Ascending aorta (tissue), 2 donors: ENCODE measurements around the gene KIT. TPM values are rescaled to one million over a fixed set of nuclear protein-coding genes. Genes with fewer than 3 reads are reported as not detected.

Experiments
- DNase-seq, 2 donors: peaks; one replicate each; pipeline ENCODE4 v3.0.0-alpha.2; 2019; ENCODE audit warnings: low spot score in 2 of 2
- H3K27ac ChIP-seq, 2 donors: fragments of 200-600 bp; sonication (generic); one replicate each; pipeline ENCODE4 v1.5.1; 2016 to 2017; ENCODE audit warnings: mild to moderate bottlenecking in 1 of 2
- H3K27me3 ChIP-seq: fragments of 200-600 bp; sonication (generic); one replicate; pipeline ENCODE4 v1.5.1; 2017
- H3K36me3 ChIP-seq, 2 donors: fragments of 200-600 bp; sonication (generic); one replicate each; pipeline ENCODE4 v1.5.1; 2016
- H3K4me1 ChIP-seq, 2 donors: fragments of 200-600 bp; sonication (generic); one replicate each; pipeline ENCODE4 v1.5.1; 2016 to 2017; ENCODE audit warnings: mild to moderate bottlenecking in 1 of 2
- H3K4me3 ChIP-seq, 2 donors: fragments of 200-600 bp; sonication (generic); one replicate each; pipeline ENCODE4 v1.5.1; 2016 to 2017; ENCODE audit warnings: mild to moderate bottlenecking in 1 of 2
- H3K9me3 ChIP-seq, 2 donors: fragments of 200-600 bp; sonication (generic); one replicate each; pipeline ENCODE4 v1.5.1; 2016
- intact Hi-C: fragments of 100-400 bp; cut with DNase I; formaldehyde crosslinking; loops from one replicate; pipeline ENCODE4 v1.15.1; 2023
- total RNA-seq: library from RNA; depleted of rRNA; stranded (reverse); fragments of >200 nt; gene quantifications from one replicate; pipeline ENCODE4 v1.1.0, GENCODE V29; 2016
- TF ChIP-seq, protein P1 (sequence below), 3 experiments: fragments of 200-600 bp in 2 of 3; fragments of 450-650 bp in 1 of 3; sonication (generic) in 2 of 3; IDR thresholded peaks; one replicate each; pipeline ENCODE4 v1.5.1; 2016 to 2019; ENCODE audit warnings: antibody characterized with exemption in 3 of 3, mild to moderate bottlenecking in 1 of 3, moderate library complexity in 1 of 3

The KIT gene
- total RNA-seq, 1 donor from 2014 or later: not detected

DNA sequence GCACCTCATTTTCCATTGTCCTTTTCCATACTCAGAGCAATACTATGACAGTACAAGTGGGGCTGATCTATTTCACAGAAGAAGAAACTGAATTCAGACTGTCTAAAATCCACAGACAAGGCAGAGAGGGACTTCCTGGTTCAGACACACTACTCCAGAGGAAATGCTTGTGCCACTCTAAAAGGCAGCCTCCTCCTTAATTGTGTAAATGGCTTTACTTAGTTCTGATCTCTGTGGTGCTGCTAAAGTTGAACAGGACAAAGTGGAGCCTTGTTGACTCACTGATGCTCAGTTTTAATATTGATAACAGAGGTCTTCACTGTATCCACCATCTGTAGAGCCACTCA lies 122.4 kb downstream of the KIT start:
- no peaks in the 10 kb centered on the region for H3K9me3 ChIP-seq
- TF ChIP-seq, protein P1, sequence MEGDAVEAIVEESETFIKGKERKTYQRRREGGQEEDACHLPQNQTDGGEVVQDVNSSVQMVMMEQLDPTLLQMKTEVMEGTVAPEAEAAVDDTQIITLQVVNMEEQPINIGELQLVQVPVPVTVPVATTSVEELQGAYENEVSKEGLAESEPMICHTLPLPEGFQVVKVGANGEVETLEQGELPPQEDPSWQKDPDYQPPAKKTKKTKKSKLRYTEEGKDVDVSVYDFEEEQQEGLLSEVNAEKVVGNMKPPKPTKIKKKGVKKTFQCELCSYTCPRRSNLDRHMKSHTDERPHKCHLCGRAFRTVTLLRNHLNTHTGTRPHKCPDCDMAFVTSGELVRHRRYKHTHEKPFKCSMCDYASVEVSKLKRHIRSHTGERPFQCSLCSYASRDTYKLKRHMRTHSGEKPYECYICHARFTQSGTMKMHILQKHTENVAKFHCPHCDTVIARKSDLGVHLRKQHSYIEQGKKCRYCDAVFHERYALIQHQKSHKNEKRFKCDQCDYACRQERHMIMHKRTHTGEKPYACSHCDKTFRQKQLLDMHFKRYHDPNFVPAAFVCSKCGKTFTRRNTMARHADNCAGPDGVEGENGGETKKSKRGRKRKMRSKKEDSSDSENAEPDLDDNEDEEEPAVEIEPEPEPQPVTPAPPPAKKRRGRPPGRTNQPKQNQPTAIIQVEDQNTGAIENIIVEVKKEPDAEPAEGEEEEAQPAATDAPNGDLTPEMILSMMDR (IDR thresholded peaks at IDR 0.05): no peak
- intact Hi-C loops: loop anchor here (5.0 to 10.0 kb wide), 4 partner anchors 495 to 1595 kb away; partner anchors contain the start of genes CLOCK and SRD5A3
- peak overlapping the region; percentile 44 to 63 for H3K27ac ChIP-seq
- peaks cover 0 to 26% of the 10 kb centered on the region in 2 donors for H3K4me1 ChIP-seq
- no peak overlapping the region for H3K4me3 ChIP-seq
- DNase-seq: no peak
- no peaks in the 10 kb centered on the region for H3K27me3 ChIP-seq
- no peaks in the 10 kb centered on the region for H3K36me3 ChIP-seq

DNA sequence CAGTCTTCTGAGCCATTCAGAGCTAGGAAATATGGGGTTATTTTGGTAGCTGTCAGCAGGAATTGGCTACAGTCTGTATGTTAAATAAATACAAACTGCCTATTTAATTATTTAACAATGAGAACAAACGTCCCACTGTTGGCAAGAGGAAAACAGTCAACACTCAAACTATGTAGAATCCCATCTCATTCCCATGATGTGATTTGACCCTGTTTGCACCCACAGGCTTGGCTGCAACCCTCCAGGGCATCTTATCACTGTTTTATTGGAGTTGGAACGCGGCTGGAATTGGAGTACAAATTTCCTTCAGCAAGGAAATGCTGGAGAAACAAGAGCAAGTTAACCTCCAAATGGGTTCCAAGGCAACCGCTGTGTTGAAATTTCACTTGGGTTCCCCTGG lies 124.0 kb downstream of the KIT start:
- peak in 1 of 2 donors; percentile 77 for DNase-seq
- TF ChIP-seq, protein P1 (IDR thresholded peaks at IDR 0.05): no peak
- Histone ChIP-seq H3K27me3 (no peaks in the 10 kb centered on the region), H3K36me3 (no peaks in the 10 kb centered on the region), H3K4me1 (peaks cover 0 to 26% of the 10 kb centered on the region in 2 donors), H3K9me3 (no peaks in the 10 kb centered on the region), H3K4me3 (no peak overlapping the region), H3K27ac (peak overlapping the region; percentile 77 to 83)
- intact Hi-C loops: loop anchor here (5.0 to 10.0 kb wide), 4 partner anchors 497 to 1597 kb away; partner anchors contain the start of genes CLOCK and SRD5A3

DNA sequence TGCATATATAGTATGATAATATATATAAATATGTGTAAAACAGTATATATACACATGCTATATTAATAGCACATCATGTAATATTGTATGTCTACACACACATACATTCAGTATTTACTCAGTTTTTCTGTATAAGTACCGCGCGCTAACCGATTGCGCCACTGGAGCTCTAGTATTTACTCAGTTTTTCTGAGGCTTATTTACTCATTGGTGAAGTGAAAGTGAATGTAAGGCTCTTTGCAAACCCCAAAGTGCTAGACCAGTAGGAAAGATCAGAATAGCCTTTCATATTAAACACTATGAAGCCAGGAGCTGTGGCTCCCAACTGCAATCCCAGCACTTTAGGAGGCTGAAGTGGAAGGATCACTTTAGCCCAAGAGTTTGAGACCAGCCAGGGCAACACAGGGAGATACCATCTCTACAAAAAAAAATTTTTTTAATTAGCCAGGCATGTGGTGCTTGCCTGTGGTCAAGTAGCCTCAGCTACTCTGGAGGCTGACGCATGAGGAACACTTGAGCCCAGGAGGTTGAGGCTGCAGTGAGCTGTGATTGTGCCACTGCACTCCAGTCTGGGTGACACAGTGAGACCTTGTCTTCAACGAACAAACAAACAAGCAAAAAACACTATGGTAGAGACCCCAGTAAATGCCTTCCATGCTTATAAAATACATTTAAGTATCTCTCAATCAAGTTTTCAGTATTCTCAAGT lies 125.8 kb downstream of the KIT start:
- Histone ChIP-seq H3K9me3 (no peaks in the 10 kb centered on the region), H3K36me3 (no peaks in the 10 kb centered on the region), H3K4me3 (peak overlapping the region in 1 of 2 donors; percentile 37), H3K27me3 (no peaks in the 10 kb centered on the region), H3K27ac (peak overlapping the region; percentile 77 to 83), H3K4me1 (peaks cover 0 to 26% of the 10 kb centered on the region in 2 donors)
- DNase-seq: no peak
- intact Hi-C loops: loop anchor here (1.0 to 10.0 kb wide), 5 partner anchors 499 to 1599 kb away; partner anchors contain the start of genes CLOCK, SRD5A3 and TMEM165
- TF ChIP-seq, protein P1 (IDR thresholded peaks at IDR 0.05): no peak

DNA sequence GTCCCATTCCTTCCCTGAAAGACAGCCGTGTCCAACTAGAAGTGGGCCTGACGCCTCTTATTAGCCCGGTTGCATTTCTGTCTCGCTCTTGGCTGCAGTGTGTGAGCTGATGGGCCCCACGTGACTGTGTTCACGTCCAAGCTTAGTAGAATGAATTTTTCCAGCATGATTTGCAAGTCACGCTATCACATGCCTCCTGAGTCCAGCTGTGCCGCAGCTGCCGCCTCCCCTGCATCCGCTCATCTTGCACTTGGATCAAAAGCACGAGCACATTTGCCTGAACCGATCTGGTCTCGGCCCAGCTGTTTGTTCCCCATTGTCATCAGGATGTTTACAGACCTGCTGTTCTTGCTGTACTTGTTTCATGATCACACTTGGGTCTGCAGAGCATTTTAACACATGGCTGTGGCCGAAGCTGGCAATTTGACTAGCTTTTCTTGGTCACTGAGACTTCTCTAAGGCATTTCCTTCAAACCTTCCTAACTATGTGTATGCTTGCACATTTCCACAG lies 126.5 kb downstream of the KIT start:
- Histone ChIP-seq H3K27me3 (no peaks in the 10 kb centered on the region), H3K9me3 (no peaks in the 10 kb centered on the region), H3K36me3 (no peaks in the 10 kb centered on the region), H3K4me3 (peak overlapping the region in 1 of 2 donors; percentile 37), H3K27ac (peak overlapping the region; percentile 77 to 83), H3K4me1 (peaks cover 0 to 26% of the 10 kb centered on the region in 2 donors)
- peak; percentile 76 to 95 for DNase-seq
- intact Hi-C loops: loop anchor here (1.0 to 10.0 kb wide), 5 partner anchors 499 to 1599 kb away; partner anchors contain the start of genes CLOCK, SRD5A3 and TMEM165
- TF ChIP-seq, protein P1 (IDR thresholded peaks at IDR 0.05): no peak
